ENCODE data around the gene PTER. TPM values are rescaled to one million over a fixed set of nuclear protein-coding genes. Genes with fewer than 3 reads are reported as not detected.
A peak's percentile ranks its signal among the peaks of the same experiment; 100 is the strongest.

The PTER gene
- total RNA-seq, 6 donors from 2014 or later: 7.8 to 30.0 (median 16.4) TPM

DNA sequence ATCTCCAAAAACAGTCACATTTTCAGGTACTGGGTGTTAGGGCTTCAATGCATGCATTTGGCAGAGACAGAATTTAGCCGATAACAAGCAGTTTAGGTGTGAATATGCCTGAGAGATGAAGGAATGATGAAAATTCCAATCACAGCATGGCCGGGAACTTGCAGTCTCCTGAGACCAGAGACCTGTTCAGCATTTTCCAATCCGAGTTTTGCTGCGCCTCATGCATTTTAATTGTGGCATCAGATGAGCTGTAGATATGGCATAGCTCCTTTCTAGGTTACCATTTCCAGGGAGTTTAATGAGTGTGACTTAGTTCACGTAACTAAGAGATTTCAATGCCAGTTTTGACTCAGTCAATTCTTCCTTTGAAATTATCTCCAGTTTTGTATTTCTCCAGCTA lies 99.3 kb downstream of the PTER start:
- Histone ChIP-seq H3K36me3 (no peaks in the 10 kb centered on the region), H3K4me1 (no peaks in the 10 kb centered on the region), H3K27me3 (no peaks in the 10 kb centered on the region), H3K9me3 (no peaks in the 10 kb centered on the region), H3K4me3 (no peak overlapping the region), H3K27ac (no peak overlapping the region)
- WGBS, 2 donors: 95 to 96% methylated on average over 5 of the region's 5 CpGs
- no peak for DNase-seq
- TF ChIP-seq EP300 (IDR thresholded peaks at IDR 0.05) (no peak), CTCF (IDR thresholded peaks at IDR 0.05) (no peak), POLR2A (IDR thresholded peaks at IDR 0.05) (no peak), POLR2AphosphoS5 (IDR thresholded peaks at IDR 0.05) (no peak)
- ATAC-seq (ENCODE audit: low FRiP score in 2 of 2): no peak

- TF ChIP-seq EP300 (IDR thresholded peaks at IDR 0.05): no peak
- no peak for TF ChIP-seq POLR2A (IDR thresholded peaks at IDR 0.05)
- TF ChIP-seq POLR2AphosphoS5 (IDR thresholded peaks at IDR 0.05): no peak
- no peak for TF ChIP-seq CTCF (IDR thresholded peaks at IDR 0.05)
- H3K4me3 ChIP-seq: no peak overlapping the region
- DNase-seq: no peak
- no peaks in the 10 kb centered on the region for H3K36me3 ChIP-seq
- ATAC-seq (ENCODE audit: low FRiP score in 2 of 2): no peak
- no peaks in the 10 kb centered on the region for H3K27me3 ChIP-seq
- WGBS, 2 donors: 57 to 72% methylated on average over 3 of the region's 3 CpGs
- no peaks in the 10 kb centered on the region for H3K4me1 ChIP-seq
- H3K27ac ChIP-seq: no peak overlapping the region
- no peaks in the 10 kb centered on the region for H3K9me3 ChIP-seq
These were observed 107.3 kb downstream of the PTER start for GRCh38 chr10:16544099-16544498.

DNA sequence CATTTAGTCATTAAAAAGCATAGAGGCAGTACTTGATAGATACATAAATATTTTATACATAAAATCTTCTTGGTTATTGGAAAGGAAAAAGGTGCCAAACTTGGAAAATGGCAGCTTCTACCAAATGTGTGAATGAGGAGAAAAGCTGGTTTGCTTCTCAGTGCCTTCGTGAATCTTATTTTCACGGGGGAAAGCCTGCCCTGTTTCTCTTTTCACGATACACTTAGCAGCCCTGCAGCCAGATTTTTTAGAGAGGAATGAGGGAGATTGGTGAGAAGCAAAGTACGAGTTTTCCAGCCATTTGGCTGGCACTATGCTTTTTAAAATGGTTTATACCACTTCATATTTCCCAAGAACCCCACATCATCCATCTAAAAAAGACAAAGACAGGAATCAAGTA lies 107.8 kb downstream of the PTER start:
- Histone ChIP-seq H3K4me1 (no peaks in the 10 kb centered on the region), H3K27ac (no peak overlapping the region), H3K9me3 (no peaks in the 10 kb centered on the region), H3K27me3 (no peaks in the 10 kb centered on the region), H3K4me3 (no peak overlapping the region), H3K36me3 (no peaks in the 10 kb centered on the region)
- WGBS, 2 donors: 75 to 77% methylated on average over 4 of the region's 4 CpGs
- DNase-seq (no peak), ATAC-seq (ENCODE audit: low FRiP score in 2 of 2) (no peak)
- TF ChIP-seq CTCF (IDR thresholded peaks at IDR 0.05): no peak
- no peak for TF ChIP-seq EP300 (IDR thresholded peaks at IDR 0.05)
- no peak for TF ChIP-seq POLR2AphosphoS5 (IDR thresholded peaks at IDR 0.05)
- no peak for TF ChIP-seq POLR2A (IDR thresholded peaks at IDR 0.05)

DNA sequence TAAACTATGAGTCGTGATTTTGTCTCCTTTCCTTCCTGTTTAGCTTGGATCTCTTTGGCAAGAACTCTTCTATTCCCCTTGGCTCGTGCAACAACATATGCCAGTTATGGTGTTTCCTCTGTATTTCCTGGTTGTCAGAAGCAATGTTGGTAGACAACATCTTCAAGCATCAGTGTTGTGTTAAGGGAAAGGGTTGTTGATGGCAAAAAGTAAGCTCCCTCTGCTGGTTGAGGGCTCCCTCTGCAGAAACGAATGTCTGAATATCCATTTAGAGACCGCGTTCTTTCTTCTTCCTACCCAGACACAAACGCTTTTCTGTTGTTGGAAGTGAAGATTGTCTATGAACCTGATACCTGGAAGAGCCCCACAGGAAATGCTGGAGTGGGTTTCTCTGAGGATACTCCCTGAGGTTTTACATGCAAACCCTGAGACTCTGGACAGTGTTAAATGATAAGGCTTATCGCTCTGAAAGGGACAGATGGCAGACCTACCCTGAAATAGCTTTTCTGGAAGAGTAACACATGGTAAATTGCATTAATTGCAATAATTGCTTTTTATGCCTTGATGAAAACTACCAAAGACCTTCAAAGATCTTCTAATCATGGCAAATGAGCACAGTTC lies 108.4 kb downstream of the PTER start:
- ATAC-seq (ENCODE audit: low FRiP score in 2 of 2): peak in 1 of 2 donors; percentile 57
- H3K27me3 ChIP-seq: no peaks in the 10 kb centered on the region
- no peaks in the 10 kb centered on the region for H3K36me3 ChIP-seq
- no peak overlapping the region for H3K27ac ChIP-seq
- DNase-seq: no peak
- 29 to 31% methylated on average over 7 of the region's 7 CpGs for WGBS, 2 donors
- TF ChIP-seq POLR2AphosphoS5 (IDR thresholded peaks at IDR 0.05) (no peak), CTCF (IDR thresholded peaks at IDR 0.05) (peak; percentile 14 to 46 (median 26)), EP300 (IDR thresholded peaks at IDR 0.05) (no peak)
- no peaks in the 10 kb centered on the region for H3K4me1 ChIP-seq
- no peak overlapping the region for H3K4me3 ChIP-seq
- H3K9me3 ChIP-seq: no peaks in the 10 kb centered on the region

GRCh38 chr10:16547973-16548372 lies 111.2 kb downstream of the PTER start:
- no peak overlapping the region for H3K27ac ChIP-seq
- DNase-seq (no peak), ATAC-seq (ENCODE audit: low FRiP score in 2 of 2) (no peak)
- H3K4me3 ChIP-seq: no peak overlapping the region
- 81 to 83% methylated on average over 4 of the region's 4 CpGs for WGBS, 2 donors
- no peaks in the 10 kb centered on the region for H3K4me1 ChIP-seq
- no peaks in the 10 kb centered on the region for H3K27me3 ChIP-seq
- H3K9me3 ChIP-seq: no peaks in the 10 kb centered on the region
- no peaks in the 10 kb centered on the region for H3K36me3 ChIP-seq
- TF ChIP-seq CTCF (IDR thresholded peaks at IDR 0.05): no peak
- no peak for TF ChIP-seq EP300 (IDR thresholded peaks at IDR 0.05)
- no peak for TF ChIP-seq POLR2A (IDR thresholded peaks at IDR 0.05)
- no peak for TF ChIP-seq POLR2AphosphoS5 (IDR thresholded peaks at IDR 0.05)

Data from upper lobe of left lung (tissue), 6 donors.